ENCODE data around the gene ANAPC10.

- TF ChIP-seq POLR2A (IDR thresholded peaks at IDR 0.05; ENCODE audit: low read length), result no peak
- TF ChIP-seq GATA1 (IDR thresholded peaks at IDR 0.05; ENCODE audit: low read depth, low read length), result no peak
Measured at GRCh38 chr4:144970597-144970996, 127.4 kb downstream of the ANAPC10 start.

Measured in erythroblast (primary cell).